Measurements from ENCODE around the gene RASSF7. TPM values are rescaled to one million over a fixed set of nuclear protein-coding genes. Genes with fewer than 3 reads are reported as not detected.

RASSF7 gene
- total and polyA plus RNA-seq, 2 donors (not counting 3 experiments of a cell fraction or from before 2014, with no cell fraction given): 14.1 to 19.9 TPM

- Histone ChIP-seq H2AFZ (ENCODE audit: low read depth, low read length) (no peak overlapping the region), H3K27me3 (ENCODE audit: control insufficient read depth in 2 of 2, insufficient read depth in 2 of 2, low read length in 2 of 2) (no peaks in the 10 kb centered on the region), H3K9me3 (replicated peaks; ENCODE audit: control insufficient read depth, insufficient read depth, low read length) (no peaks in the 10 kb centered on the region), H3K79me2 (ENCODE audit: control insufficient read depth, insufficient read depth, low read length) (no peaks in the 10 kb centered on the region), H3K4me3 (replicated peaks in 1 of 3; ENCODE audit: insufficient read depth in 1 of 3, low read depth in 1 of 3, low read length in 3 of 3) (no peak overlapping the region), H3K4me1 (ENCODE audit: control insufficient read depth, extremely low read depth, insufficient read depth, low read length) (no peaks in the 10 kb centered on the region), H3K4me2 (ENCODE audit: insufficient read depth, low read length) (no peak overlapping the region), H3K27ac (ENCODE audit: insufficient read depth, low read depth, low read length) (no peak overlapping the region), H3K36me3 (ENCODE audit: control insufficient read depth in 2 of 2, extremely low read depth in 1 of 2, insufficient read depth in 2 of 2, low read length in 2 of 2) (peaks cover 23 to 55% of the 10 kb centered on the region in 2 experiments), H3K9me1 (replicated peaks; ENCODE audit: control insufficient read depth, extremely low read depth, insufficient read depth, low read length) (no peaks in the 10 kb centered on the region), H3K9ac (replicated peaks; ENCODE audit: extremely low read depth, insufficient read depth, low read length) (no peak overlapping the region), H4K20me1 (replicated peaks; ENCODE audit: control insufficient read depth, extremely low read depth, insufficient read depth, low read length) (no peaks in the 10 kb centered on the region)
- no TSS peak for BruUV-seq (replicated peaks)
- ChIA-PET POLR2A (no interaction called here), CTCF (no interaction called here)
- dilution Hi-C loops (cut with MboI; ENCODE audit: extremely low pct_ligation_motif_present, low sequenced_read_pairs): no loop called here
- DNase-seq (ENCODE audit: low read depth, low spot score) (no peak), FAIRE-seq (no peak)
- intact Hi-C loops (cut with micrococcal nuclease): no loop called here
- TF ChIP-seq GATA2 (IDR thresholded peaks at IDR 0.05; ENCODE audit: insufficient read depth, insufficient read length, low read depth, low read length): no peak
- TF ChIP-seq JUN (IDR thresholded peaks at IDR 0.05; ENCODE audit: borderline replicate concordance, insufficient read depth, insufficient read length, low read depth): no peak
- TF ChIP-seq EZH2 (IDR thresholded peaks at IDR 0.05; ENCODE audit: borderline replicate concordance, low read depth, low read length, severe bottlenecking): no peak
- TF ChIP-seq POLR2AphosphoS5 (IDR thresholded peaks at IDR 0.05; ENCODE audit: insufficient read depth, low read depth, low read length): no peak
- TF ChIP-seq POLR2A (IDR thresholded peaks at IDR 0.05; ENCODE audit: low read depth, low read length): no peak
- no peak for TF ChIP-seq MYC (IDR thresholded peaks at IDR 0.05; ENCODE audit: low read depth, low read length)
- TF ChIP-seq MAX (IDR thresholded peaks at IDR 0.05; ENCODE audit: insufficient read depth, insufficient read length): no peak
- no peak for TF ChIP-seq FOS (IDR thresholded peaks at IDR 0.05; ENCODE audit: borderline replicate concordance, insufficient read depth, low read length)
- no peak for TF ChIP-seq CTCF (IDR thresholded peaks at IDR 0.05; ENCODE audit: extremely low read depth in 1 of 2, insufficient read depth in 1 of 2, low read depth in 1 of 2, low read length in 2 of 2)
Measured at GRCh38 chr11:598005-598680, 37.4 kb downstream of the RASSF7 start.
